HEK293 (cell line): ENCODE data around the gene ADAMTS9.

Experiments used
- CTCF ChIA-PET: fragments of 350-600 bp; formaldehyde crosslinking; extraction: SDS; loops from one replicate; lab custom pipeline; 2021; ENCODE audit warnings: antibody characterized with exemption; lab: Yijun Ruan, JAX
- POLR2A ChIA-PET: fragments of 300-600 bp; formaldehyde crosslinking; extraction: SDS; loops from one replicate; lab custom pipeline; 2020; ENCODE audit warnings: antibody characterized with exemption, inconsistent platforms; lab: Yijun Ruan, JAX
- H3K27ac ChIP-seq: fragments of 200-500 bp; sonication (Bioruptor generic); 2 replicates; pipeline ENCODE4 v1.5.1; 2014; ENCODE audit warnings: low read depth, low read length, control low read depth, inconsistent platforms; ENCODE audit errors: extremely low read depth
- H3K36me3 ChIP-seq, 2 experiments: fragments of 200-500 bp in 1 of 2; sonication (Bioruptor generic) in 1 of 2; 1 replicate in 1 of 2; 2 replicates in 1 of 2; pipeline ENCODE4 v1.5.1; 2014 to 2017; ENCODE audit warnings: inconsistent platforms in 2 of 2, low read length in 2 of 2; ENCODE audit not compliant: control insufficient read depth in 2 of 2, insufficient read depth in 1 of 2
- H3K4me1 ChIP-seq: fragments of 200-500 bp; sonication (Bioruptor generic); 2 replicates; pipeline ENCODE4 v1.5.1; 2014; ENCODE audit warnings: mild to moderate bottlenecking, low read length, inconsistent platforms; ENCODE audit not compliant: control insufficient read depth, insufficient read depth
- H3K4me3 ChIP-seq: 2 replicates; pipeline ENCODE4 v1.5.1; 2011; ENCODE audit warnings: low read depth, mild to moderate bottlenecking, control low read depth, low read length, moderate library complexity
- H3K9me3 ChIP-seq: fragments of 200-500 bp; sonication (Bioruptor generic); 2 replicates; pipeline ENCODE4 v1.5.1; 2014; ENCODE audit warnings: low read depth, low read length, inconsistent platforms; ENCODE audit not compliant: control insufficient read depth, insufficient read depth
- BCL11B ChIP-seq: fragments of 450-650 bp; formaldehyde crosslinking; IDR thresholded peaks from 2 replicates; pipeline ENCODE4 v1.5.1; 2016; ENCODE audit warnings: low read depth, missing biosample characterization, missing genetic modification characterization
- GLI2 ChIP-seq: fragments of 450-650 bp; formaldehyde crosslinking; IDR thresholded peaks from 2 replicates; pipeline ENCODE4; 2017; ENCODE audit warnings: missing biosample characterization, missing genetic modification characterization, low read depth, borderline replicate concordance
- KLF10 ChIP-seq: fragments of 450-650 bp; IDR thresholded peaks from 2 replicates; pipeline ENCODE4 v1.5.1; 2018; ENCODE audit warnings: missing biosample characterization, mild to moderate bottlenecking, missing genetic modification characterization
- ZBTB20 ChIP-seq: fragments of 450-650 bp; formaldehyde crosslinking; IDR thresholded peaks from 2 replicates; pipeline ENCODE4 v1.5.1; 2016; ENCODE audit warnings: missing biosample characterization, missing genetic modification characterization
- ZBTB48 ChIP-seq: fragments of 450-650 bp; formaldehyde crosslinking; IDR thresholded peaks from 2 replicates; pipeline ENCODE4 v1.5.1; 2016; ENCODE audit warnings: missing biosample characterization, missing genetic modification characterization
- ZFP3 ChIP-seq: fragments of 450-650 bp; formaldehyde crosslinking; IDR thresholded peaks from 2 replicates; pipeline ENCODE4 v1.5.1; 2016; ENCODE audit warnings: low read depth, missing biosample characterization, missing genetic modification characterization
- ZNF121 ChIP-seq: fragments of 450-650 bp; formaldehyde crosslinking; IDR thresholded peaks from 2 replicates; pipeline ENCODE4 v1.5.1; 2016; ENCODE audit warnings: missing biosample characterization, missing genetic modification characterization
- ZNF155 ChIP-seq: fragments of 450-650 bp; formaldehyde crosslinking; IDR thresholded peaks from 2 replicates; pipeline ENCODE4 v1.5.1; 2016; ENCODE audit warnings: missing biosample characterization, missing genetic modification characterization
- ZNF157 ChIP-seq: fragments of 450-650 bp; formaldehyde crosslinking; IDR thresholded peaks from 2 replicates; pipeline ENCODE4 v1.5.1; 2016; ENCODE audit warnings: missing biosample characterization, missing genetic modification characterization
- ZNF354C ChIP-seq: fragments of 450-650 bp; formaldehyde crosslinking; IDR thresholded peaks from 2 replicates; pipeline ENCODE4 v1.5.1; 2016; ENCODE audit warnings: missing biosample characterization, missing genetic modification characterization, low read depth, borderline replicate concordance
- ZNF558 ChIP-seq: fragments of 450-650 bp; formaldehyde crosslinking; IDR thresholded peaks from 2 replicates; pipeline ENCODE4 v1.5.1; 2016; ENCODE audit warnings: missing biosample characterization, missing genetic modification characterization
- ZNF585B ChIP-seq: fragments of 450-650 bp; formaldehyde crosslinking; IDR thresholded peaks from 2 replicates; pipeline ENCODE4 v1.5.1; 2016; ENCODE audit warnings: missing biosample characterization, missing genetic modification characterization
- ZNF596 ChIP-seq: fragments of 450-650 bp; IDR thresholded peaks from 2 replicates; pipeline ENCODE4 v1.5.0; 2018; ENCODE audit warnings: missing biosample characterization, mild to moderate bottlenecking, missing genetic modification characterization, moderate library complexity
- ZNF707 ChIP-seq: fragments of 450-650 bp; formaldehyde crosslinking; IDR thresholded peaks from 2 replicates; pipeline ENCODE4 v1.5.1; 2016; ENCODE audit warnings: missing biosample characterization, missing genetic modification characterization
- ZNF843 ChIP-seq: fragments of 450-650 bp; formaldehyde crosslinking; IDR thresholded peaks from 2 replicates; pipeline ENCODE4 v1.5.1; 2016; ENCODE audit warnings: missing biosample characterization, missing genetic modification characterization
- TF ChIP-seq, protein P1 (sequence below): fragments of 450-650 bp; formaldehyde crosslinking; IDR thresholded peaks from 2 replicates; pipeline ENCODE4 v1.5.1; 2016; ENCODE audit warnings: missing biosample characterization, missing genetic modification characterization
- TF ChIP-seq, protein P2 (sequence below): fragments of 450-650 bp; formaldehyde crosslinking; IDR thresholded peaks from 2 replicates; pipeline ENCODE4 v1.5.1; 2016; ENCODE audit warnings: missing biosample characterization, missing genetic modification characterization
- TF ChIP-seq, protein P3 (sequence below): fragments of 450-650 bp; formaldehyde crosslinking; IDR thresholded peaks from 2 replicates; pipeline ENCODE4 v1.5.1; 2017; ENCODE audit warnings: missing biosample characterization, missing genetic modification characterization
- TF ChIP-seq, protein P4 (sequence below): fragments of 450-650 bp; formaldehyde crosslinking; IDR thresholded peaks from 2 replicates; pipeline ENCODE4 v1.5.1; 2016; ENCODE audit warnings: missing biosample characterization, missing genetic modification characterization, borderline replicate concordance

Gene ADAMTS9

DNA sequence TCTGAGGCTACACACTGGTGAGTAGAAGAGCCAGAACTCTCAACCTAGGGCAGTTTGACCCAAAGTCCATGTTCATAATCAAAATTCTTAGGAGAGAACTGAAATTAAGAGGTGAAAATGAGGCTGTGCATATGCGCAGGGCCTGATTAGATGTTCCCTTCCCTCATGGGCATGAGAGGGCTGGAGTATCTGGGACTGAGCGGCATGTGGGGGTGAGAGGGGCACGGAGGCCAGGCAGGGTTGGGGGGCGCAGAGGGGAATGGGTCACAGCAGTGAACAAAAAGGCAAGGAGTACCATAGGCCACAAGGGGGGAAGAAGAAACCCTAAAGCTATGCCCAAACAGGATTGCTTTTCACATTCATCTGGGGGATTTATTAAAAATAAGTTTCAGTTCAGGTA is 31.3 kb downstream of the ADAMTS9 start:
- Histone ChIP-seq H3K27ac (no peak overlapping the region), H3K4me3 (no peak overlapping the region), H3K9me3 (no peaks in the 10 kb centered on the region), H3K36me3 (no peaks in the 10 kb centered on the region), H3K4me1 (no peaks in the 10 kb centered on the region)
- TF ChIP-seq ZNF155 (tag by site-specific recombination): no peak
- TF ChIP-seq ZNF585B: no peak
- TF ChIP-seq GLI2 (tag by site-specific recombination): no peak
- no peak for TF ChIP-seq ZNF843 (tag by site-specific recombination)
- TF ChIP-seq ZBTB48 (tag by site-specific recombination): no peak
- TF ChIP-seq ZNF121 (tag by site-specific recombination): no peak
- no peak for TF ChIP-seq ZBTB20 (tag by site-specific recombination)
- TF ChIP-seq ZNF596: no peak
- TF ChIP-seq ZFP3 (tag by site-specific recombination): no peak
- no peak for TF ChIP-seq KLF10
- TF ChIP-seq ZNF354C: no peak
- TF ChIP-seq ZNF558: no peak
- TF ChIP-seq, protein P1, sequence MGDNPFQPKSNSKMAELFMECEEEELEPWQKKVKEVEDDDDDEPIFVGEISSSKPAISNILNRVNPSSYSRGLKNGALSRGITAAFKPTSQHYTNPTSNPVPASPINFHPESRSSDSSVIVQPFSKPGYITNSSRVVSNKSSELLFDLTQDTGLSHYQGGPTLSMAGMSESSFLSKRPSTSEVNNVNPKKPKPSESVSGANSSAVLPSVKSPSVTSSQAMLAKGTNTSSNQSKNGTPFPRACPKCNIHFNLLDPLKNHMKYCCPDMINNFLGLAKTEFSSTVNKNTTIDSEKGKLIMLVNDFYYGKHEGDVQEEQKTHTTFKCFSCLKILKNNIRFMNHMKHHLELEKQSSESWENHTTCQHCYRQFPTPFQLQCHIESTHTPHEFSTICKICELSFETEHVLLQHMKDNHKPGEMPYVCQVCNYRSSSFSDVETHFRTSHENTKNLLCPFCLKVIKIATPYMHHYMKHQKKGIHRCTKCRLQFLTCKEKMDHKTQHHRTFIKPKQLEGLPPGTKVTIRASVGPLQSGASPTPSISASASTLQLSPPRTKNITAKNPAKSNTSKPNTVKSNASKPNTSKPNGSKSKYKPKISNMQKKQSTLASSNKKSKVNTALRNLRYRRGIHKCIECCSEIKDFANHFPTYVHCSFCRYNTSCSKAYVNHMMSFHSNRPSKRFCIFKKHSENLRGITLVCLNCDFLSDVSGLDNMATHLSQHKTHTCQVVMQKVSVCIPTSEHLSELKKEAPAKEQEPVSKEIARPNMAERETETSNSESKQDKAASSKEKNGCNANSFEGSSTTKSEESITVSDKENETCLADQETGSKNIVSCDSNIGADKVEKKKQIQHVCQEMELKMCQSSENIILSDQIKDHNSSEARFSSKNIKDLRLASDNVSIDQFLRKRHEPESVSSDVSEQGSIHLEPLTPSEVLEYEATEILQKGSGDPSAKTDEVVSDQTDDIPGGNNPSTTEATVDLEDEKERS (tag by site-specific recombination): no peak
- TF ChIP-seq, protein P2, sequence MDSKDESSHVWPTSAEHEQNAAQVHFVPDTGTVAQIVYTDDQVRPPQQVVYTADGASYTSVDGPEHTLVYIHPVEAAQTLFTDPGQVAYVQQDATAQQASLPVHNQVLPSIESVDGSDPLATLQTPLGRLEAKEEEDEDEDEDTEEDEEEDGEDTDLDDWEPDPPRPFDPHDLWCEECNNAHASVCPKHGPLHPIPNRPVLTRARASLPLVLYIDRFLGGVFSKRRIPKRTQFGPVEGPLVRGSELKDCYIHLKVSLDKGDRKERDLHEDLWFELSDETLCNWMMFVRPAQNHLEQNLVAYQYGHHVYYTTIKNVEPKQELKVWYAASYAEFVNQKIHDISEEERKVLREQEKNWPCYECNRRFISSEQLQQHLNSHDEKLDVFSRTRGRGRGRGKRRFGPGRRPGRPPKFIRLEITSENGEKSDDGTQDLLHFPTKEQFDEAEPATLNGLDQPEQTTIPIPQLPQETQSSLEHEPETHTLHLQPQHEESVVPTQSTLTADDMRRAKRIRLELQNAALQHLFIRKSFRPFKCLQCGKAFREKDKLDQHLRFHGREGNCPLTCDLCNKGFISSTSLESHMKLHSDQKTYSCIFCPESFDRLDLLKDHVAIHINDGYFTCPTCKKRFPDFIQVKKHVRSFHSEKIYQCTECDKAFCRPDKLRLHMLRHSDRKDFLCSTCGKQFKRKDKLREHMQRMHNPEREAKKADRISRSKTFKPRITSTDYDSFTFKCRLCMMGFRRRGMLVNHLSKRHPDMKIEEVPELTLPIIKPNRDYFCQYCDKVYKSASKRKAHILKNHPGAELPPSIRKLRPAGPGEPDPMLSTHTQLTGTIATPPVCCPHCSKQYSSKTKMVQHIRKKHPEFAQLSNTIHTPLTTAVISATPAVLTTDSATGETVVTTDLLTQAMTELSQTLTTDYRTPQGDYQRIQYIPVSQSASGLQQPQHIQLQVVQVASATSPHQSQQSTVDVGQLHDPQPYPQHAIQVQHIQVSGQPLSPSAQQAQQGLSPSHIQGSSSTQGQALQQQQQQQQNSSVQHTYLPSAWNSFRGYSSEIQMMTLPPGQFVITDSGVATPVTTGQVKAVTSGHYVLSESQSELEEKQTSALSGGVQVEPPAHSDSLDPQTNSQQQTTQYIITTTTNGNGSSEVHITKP (tag by site-specific recombination): no peak
- TF ChIP-seq, protein P3, sequence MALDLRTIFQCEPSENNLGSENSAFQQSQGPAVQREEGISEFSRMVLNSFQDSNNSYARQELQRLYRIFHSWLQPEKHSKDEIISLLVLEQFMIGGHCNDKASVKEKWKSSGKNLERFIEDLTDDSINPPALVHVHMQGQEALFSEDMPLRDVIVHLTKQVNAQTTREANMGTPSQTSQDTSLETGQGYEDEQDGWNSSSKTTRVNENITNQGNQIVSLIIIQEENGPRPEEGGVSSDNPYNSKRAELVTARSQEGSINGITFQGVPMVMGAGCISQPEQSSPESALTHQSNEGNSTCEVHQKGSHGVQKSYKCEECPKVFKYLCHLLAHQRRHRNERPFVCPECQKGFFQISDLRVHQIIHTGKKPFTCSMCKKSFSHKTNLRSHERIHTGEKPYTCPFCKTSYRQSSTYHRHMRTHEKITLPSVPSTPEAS: no peak
- ChIA-PET POLR2A (no interaction called here), CTCF (no interaction called here)

DNA sequence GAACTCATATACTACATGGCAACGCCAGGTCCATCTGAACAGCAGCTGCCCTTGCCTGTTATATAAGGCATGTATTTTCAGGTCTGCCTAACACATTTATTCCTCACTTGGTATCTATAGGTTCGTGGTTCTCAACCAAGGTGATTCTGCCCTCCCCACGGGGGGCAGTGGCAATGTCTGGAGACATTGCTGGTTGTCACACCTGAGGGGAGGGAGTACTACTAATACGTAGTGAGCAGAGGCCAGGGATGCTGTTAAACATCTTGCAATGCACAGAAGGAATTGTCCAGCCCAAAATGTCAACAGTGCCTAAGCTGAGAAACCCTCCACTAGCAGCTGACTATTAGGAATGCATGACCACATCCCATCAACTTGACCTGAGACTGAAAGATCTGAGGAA is 32.6 kb downstream of the ADAMTS9 start:
- H3K4me3 ChIP-seq: no peak overlapping the region
- TF ChIP-seq BCL11B (tag by site-specific recombination) (no peak), ZNF157 (tag by site-specific recombination) (no peak), ZNF707 (tag by site-specific recombination) (no peak)
- TF ChIP-seq, protein P4, sequence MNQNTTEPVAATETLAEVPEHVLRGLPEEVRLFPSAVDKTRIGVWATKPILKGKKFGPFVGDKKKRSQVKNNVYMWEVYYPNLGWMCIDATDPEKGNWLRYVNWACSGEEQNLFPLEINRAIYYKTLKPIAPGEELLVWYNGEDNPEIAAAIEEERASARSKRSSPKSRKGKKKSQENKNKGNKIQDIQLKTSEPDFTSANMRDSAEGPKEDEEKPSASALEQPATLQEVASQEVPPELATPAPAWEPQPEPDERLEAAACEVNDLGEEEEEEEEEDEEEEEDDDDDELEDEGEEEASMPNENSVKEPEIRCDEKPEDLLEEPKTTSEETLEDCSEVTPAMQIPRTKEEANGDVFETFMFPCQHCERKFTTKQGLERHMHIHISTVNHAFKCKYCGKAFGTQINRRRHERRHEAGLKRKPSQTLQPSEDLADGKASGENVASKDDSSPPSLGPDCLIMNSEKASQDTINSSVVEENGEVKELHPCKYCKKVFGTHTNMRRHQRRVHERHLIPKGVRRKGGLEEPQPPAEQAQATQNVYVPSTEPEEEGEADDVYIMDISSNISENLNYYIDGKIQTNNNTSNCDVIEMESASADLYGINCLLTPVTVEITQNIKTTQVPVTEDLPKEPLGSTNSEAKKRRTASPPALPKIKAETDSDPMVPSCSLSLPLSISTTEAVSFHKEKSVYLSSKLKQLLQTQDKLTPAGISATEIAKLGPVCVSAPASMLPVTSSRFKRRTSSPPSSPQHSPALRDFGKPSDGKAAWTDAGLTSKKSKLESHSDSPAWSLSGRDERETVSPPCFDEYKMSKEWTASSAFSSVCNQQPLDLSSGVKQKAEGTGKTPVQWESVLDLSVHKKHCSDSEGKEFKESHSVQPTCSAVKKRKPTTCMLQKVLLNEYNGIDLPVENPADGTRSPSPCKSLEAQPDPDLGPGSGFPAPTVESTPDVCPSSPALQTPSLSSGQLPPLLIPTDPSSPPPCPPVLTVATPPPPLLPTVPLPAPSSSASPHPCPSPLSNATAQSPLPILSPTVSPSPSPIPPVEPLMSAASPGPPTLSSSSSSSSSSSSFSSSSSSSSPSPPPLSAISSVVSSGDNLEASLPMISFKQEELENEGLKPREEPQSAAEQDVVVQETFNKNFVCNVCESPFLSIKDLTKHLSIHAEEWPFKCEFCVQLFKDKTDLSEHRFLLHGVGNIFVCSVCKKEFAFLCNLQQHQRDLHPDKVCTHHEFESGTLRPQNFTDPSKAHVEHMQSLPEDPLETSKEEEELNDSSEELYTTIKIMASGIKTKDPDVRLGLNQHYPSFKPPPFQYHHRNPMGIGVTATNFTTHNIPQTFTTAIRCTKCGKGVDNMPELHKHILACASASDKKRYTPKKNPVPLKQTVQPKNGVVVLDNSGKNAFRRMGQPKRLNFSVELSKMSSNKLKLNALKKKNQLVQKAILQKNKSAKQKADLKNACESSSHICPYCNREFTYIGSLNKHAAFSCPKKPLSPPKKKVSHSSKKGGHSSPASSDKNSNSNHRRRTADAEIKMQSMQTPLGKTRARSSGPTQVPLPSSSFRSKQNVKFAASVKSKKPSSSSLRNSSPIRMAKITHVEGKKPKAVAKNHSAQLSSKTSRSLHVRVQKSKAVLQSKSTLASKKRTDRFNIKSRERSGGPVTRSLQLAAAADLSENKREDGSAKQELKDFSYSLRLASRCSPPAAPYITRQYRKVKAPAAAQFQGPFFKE: no peak
- TF ChIP-seq, all 188 proteins: peak for 0
- Histone ChIP-seq H3K9me3 (no peaks in the 10 kb centered on the region), H3K27ac (no peak overlapping the region), H3K36me3 (no peaks in the 10 kb centered on the region), H3K4me1 (peaks cover 5% of the 10 kb centered on the region)
- POLR2A ChIA-PET: no interaction called here
- CTCF ChIA-PET: no interaction called here
